Suprapubic skin (tissue), 3 donors: ENCODE results near the gene CUEDC2.

ENCODE experiments used
- CTCF ChIP-seq, 2 donors: fragments of 200-600 bp in 1 of 2; fragments of 450-650 bp in 1 of 2; sonication (generic) in 1 of 2; IDR thresholded peaks; one replicate each; pipeline ENCODE4 v1.5.1; 2016 to 2019; ENCODE audit warnings: antibody characterized with exemption in 2 of 2, mild to moderate bottlenecking in 1 of 2, moderate library complexity in 1 of 2
- POLR2AphosphoS5 ChIP-seq, 3 donors: sonication (generic); formaldehyde crosslinking; IDR thresholded peaks; one replicate each; pipeline ENCODE4 v1.6.1; 2017; ENCODE audit warnings: antibody characterized with exemption in 3 of 3

- TF ChIP-seq POLR2AphosphoS5 (IDR thresholded peaks at IDR 0.05) = no peak
- TF ChIP-seq CTCF (IDR thresholded peaks at IDR 0.05) = no peak
These were observed 31.6 kb upstream of the CUEDC2 start for GRCh38 chr10:102463983-102464382.
